ENCODE results near the gene CDKAL1. TPM values are rescaled to one million over a fixed set of nuclear protein-coding genes. Genes with fewer than 3 reads are reported as not detected.

Gene CDKAL1
- total RNA-seq, 2 experiments from 2014 or later: 20.4 TPM

GRCh38 chr6:20969551-20969950, 435.3 kb downstream of the CDKAL1 start:
- DNase-seq: no peak
- CTCF ChIA-PET: no interaction called here
- H3K4me3 Mint-ChIP-seq: no peak overlapping the region
- H3K36me3 Mint-ChIP-seq (ENCODE audit: low read depth): peaks cover 40% of the 10 kb centered on the region
- peaks cover 13% of the 10 kb centered on the region for H3K9me3 Mint-ChIP-seq
- no peak overlapping the region for H3K27ac Mint-ChIP-seq
- H3K27me3 Mint-ChIP-seq (ENCODE audit: low read depth): no peaks in the 10 kb centered on the region
- H3K4me1 Mint-ChIP-seq (ENCODE audit: low read depth): no peaks in the 10 kb centered on the region
- intact Hi-C loops (cut with micrococcal nuclease): no loop called here

DNA sequence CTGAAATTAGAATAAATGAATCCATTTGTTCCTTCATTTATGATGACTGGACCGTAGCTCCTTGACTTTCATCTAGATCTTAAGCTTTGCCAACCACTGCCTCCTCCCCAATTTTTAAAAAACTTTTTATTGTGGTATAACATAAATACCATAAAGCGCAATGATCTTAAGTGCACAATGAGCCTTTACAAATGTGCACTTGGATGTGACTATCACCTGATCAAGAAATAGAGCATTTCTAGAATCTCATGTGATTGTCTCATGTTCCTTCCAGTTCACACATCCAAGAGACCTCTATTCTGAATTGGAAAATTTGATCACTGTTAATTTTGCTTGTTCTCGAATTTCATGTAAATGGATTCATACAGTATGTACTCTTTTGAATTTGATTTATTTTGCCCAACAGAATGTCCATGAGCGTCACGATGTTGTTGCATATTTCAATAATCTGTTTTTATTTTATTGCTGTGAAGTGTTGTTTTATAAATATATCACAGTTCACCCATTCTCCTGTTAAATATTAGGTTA, 442.2 kb downstream of the CDKAL1 start:
- DNase-seq: no peak
- CTCF ChIA-PET: no interaction called here
- Mint-ChIP-seq H3K27ac (no peak overlapping the region), H3K27me3 (ENCODE audit: low read depth) (no peaks in the 10 kb centered on the region), H3K4me1 (ENCODE audit: low read depth) (no peaks in the 10 kb centered on the region), H3K4me3 (no peak overlapping the region), H3K9me3 (peaks cover 9% of the 10 kb centered on the region), H3K36me3 (ENCODE audit: low read depth) (peaks cover 18% of the 10 kb centered on the region)
- intact Hi-C loops (cut with micrococcal nuclease): no loop called here

GRCh38 chr6:20978151-20978614, 443.9 kb downstream of the CDKAL1 start:
- Mint-ChIP-seq H3K27me3 (ENCODE audit: low read depth) (no peaks in the 10 kb centered on the region), H3K27ac (no peak overlapping the region), H3K4me3 (no peak overlapping the region), H3K36me3 (ENCODE audit: low read depth) (peaks cover 15% of the 10 kb centered on the region), H3K4me1 (ENCODE audit: low read depth) (no peaks in the 10 kb centered on the region), H3K9me3 (peaks cover 9% of the 10 kb centered on the region)
- intact Hi-C loops (cut with micrococcal nuclease): no loop called here
- no peak for DNase-seq
- CTCF ChIA-PET: no interaction called here

GRCh38 chr6:20979076-20979475, 444.8 kb downstream of the CDKAL1 start:
- peaks cover 13% of the 10 kb centered on the region for H3K9me3 Mint-ChIP-seq
- H3K4me3 Mint-ChIP-seq: no peak overlapping the region
- CTCF ChIA-PET: no interaction called here
- H3K27ac Mint-ChIP-seq: no peak overlapping the region
- H3K4me1 Mint-ChIP-seq (ENCODE audit: low read depth): no peaks in the 10 kb centered on the region
- peaks cover 18% of the 10 kb centered on the region for H3K36me3 Mint-ChIP-seq (ENCODE audit: low read depth)
- no peak for DNase-seq
- H3K27me3 Mint-ChIP-seq (ENCODE audit: low read depth): no peaks in the 10 kb centered on the region
- intact Hi-C loops (cut with micrococcal nuclease): no loop called here

GRCh38 chr6:20983961-20984360, 449.7 kb downstream of the CDKAL1 start:
- CTCF ChIA-PET: no interaction called here
- H3K27ac Mint-ChIP-seq: no peak overlapping the region

GRCh38 chr6:20985821-20986220, 451.6 kb downstream of the CDKAL1 start:
- DNase-seq: no peak
- no peaks in the 10 kb centered on the region for H3K27me3 Mint-ChIP-seq (ENCODE audit: low read depth)
- H3K9me3 Mint-ChIP-seq: peaks cover 18% of the 10 kb centered on the region
- CTCF ChIA-PET: no interaction called here
- intact Hi-C loops (cut with micrococcal nuclease): no loop called here
- no peak overlapping the region for H3K27ac Mint-ChIP-seq
- H3K4me1 Mint-ChIP-seq (ENCODE audit: low read depth): no peaks in the 10 kb centered on the region
- H3K36me3 Mint-ChIP-seq (ENCODE audit: low read depth): peaks cover 31% of the 10 kb centered on the region
- H3K4me3 Mint-ChIP-seq: no peak overlapping the region

More at GRCh38 chr6:20983961-20984360, 449.7 kb downstream of the CDKAL1 start:
- no peak for DNase-seq
- H3K36me3 Mint-ChIP-seq (ENCODE audit: low read depth): peaks cover 33% of the 10 kb centered on the region
- no peaks in the 10 kb centered on the region for H3K27me3 Mint-ChIP-seq (ENCODE audit: low read depth)
- no peak overlapping the region for H3K4me3 Mint-ChIP-seq
- no peaks in the 10 kb centered on the region for H3K4me1 Mint-ChIP-seq (ENCODE audit: low read depth)
- intact Hi-C loops (cut with micrococcal nuclease): no loop called here
- H3K9me3 Mint-ChIP-seq: peaks cover 23% of the 10 kb centered on the region

DNA sequence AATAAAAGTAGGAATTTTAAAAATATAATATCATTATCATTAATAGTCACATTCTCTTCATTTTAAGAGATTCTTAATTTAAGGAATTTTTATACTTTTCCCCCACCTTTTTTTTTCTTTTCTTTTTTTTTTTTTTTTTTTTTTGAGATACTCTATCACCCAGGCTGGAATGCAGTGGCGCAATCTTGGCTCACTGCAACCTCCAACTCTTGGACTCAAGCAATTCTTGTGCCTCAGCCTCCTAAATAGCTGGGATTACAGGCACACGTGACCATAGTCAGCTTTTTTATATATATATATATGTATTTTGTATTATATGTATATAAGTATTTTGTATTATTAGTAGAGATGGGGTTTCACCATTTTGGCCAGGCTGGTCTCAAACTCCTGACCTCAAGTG, 457.7 kb downstream of the CDKAL1 start:
- H3K27ac Mint-ChIP-seq: no peak overlapping the region
- H3K4me3 Mint-ChIP-seq: no peak overlapping the region
- no peak for DNase-seq
- H3K9me3 Mint-ChIP-seq: peaks cover 2% of the 10 kb centered on the region
- intact Hi-C loops (cut with micrococcal nuclease): no loop called here
- no peaks in the 10 kb centered on the region for H3K4me1 Mint-ChIP-seq (ENCODE audit: low read depth)
- CTCF ChIA-PET: no interaction called here
- no peaks in the 10 kb centered on the region for H3K27me3 Mint-ChIP-seq (ENCODE audit: low read depth)
- peaks cover 20% of the 10 kb centered on the region for H3K36me3 Mint-ChIP-seq (ENCODE audit: low read depth)

- no peaks in the 10 kb centered on the region for H3K27me3 Mint-ChIP-seq (ENCODE audit: low read depth)
- no peak overlapping the region for H3K27ac Mint-ChIP-seq
- no peaks in the 10 kb centered on the region for H3K4me1 Mint-ChIP-seq (ENCODE audit: low read depth)
- CTCF ChIA-PET: no interaction called here
- H3K4me3 Mint-ChIP-seq: no peak overlapping the region
- peaks cover 24% of the 10 kb centered on the region for H3K36me3 Mint-ChIP-seq (ENCODE audit: low read depth)
- DNase-seq: no peak
- intact Hi-C loops (cut with micrococcal nuclease): no loop called here
- peaks cover 2% of the 10 kb centered on the region for H3K9me3 Mint-ChIP-seq
These were observed 461.8 kb downstream of the CDKAL1 start for GRCh38 chr6:20996099-20996498.

- CTCF ChIA-PET: no interaction called here
- H3K27me3 Mint-ChIP-seq (ENCODE audit: low read depth): no peaks in the 10 kb centered on the region
- H3K9me3 Mint-ChIP-seq: peaks cover 2% of the 10 kb centered on the region
These were observed 463.0 kb downstream of the CDKAL1 start for GRCh38 chr6:20997143-20997769.

DNA sequence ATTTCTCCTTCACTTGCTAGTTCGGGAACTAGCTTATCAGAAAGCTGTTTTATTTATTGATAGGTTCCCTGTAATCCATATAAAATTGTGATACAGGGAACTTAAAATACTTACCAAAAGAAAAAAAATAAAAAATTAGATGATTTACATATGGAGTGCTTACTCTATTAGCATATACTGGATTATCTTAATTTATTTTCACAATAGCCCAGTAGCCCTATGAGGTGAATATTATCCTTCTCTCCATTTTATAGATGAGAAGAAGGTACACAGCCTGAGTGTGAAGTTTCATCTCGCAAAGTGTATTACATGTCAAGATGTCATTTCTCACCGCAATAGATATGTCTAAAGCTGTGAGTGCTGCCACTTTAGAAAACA, 463.5 kb downstream of the CDKAL1 start:
- Mint-ChIP-seq H3K9me3 (peaks cover 2% of the 10 kb centered on the region), H3K27me3 (ENCODE audit: low read depth) (no peaks in the 10 kb centered on the region), H3K4me1 (ENCODE audit: low read depth) (no peaks in the 10 kb centered on the region), H3K4me3 (no peak overlapping the region), H3K27ac (no peak overlapping the region), H3K36me3 (ENCODE audit: low read depth) (peaks cover 38% of the 10 kb centered on the region)
- CTCF ChIA-PET: no interaction called here
- intact Hi-C loops (cut with micrococcal nuclease): no loop called here
- DNase-seq: no peak

More at GRCh38 chr6:20997143-20997769, 463.0 kb downstream of the CDKAL1 start:
- no peak overlapping the region for H3K4me3 Mint-ChIP-seq
- peaks cover 35% of the 10 kb centered on the region for H3K36me3 Mint-ChIP-seq (ENCODE audit: low read depth)
- intact Hi-C loops (cut with micrococcal nuclease): no loop called here
- no peak for DNase-seq
- no peaks in the 10 kb centered on the region for H3K4me1 Mint-ChIP-seq (ENCODE audit: low read depth)
- H3K27ac Mint-ChIP-seq: no peak overlapping the region

GRCh38 chr6:20998748-20999448, 464.6 kb downstream of the CDKAL1 start:
- no peaks in the 10 kb centered on the region for H3K27me3 Mint-ChIP-seq (ENCODE audit: low read depth)
- no peak overlapping the region for H3K4me3 Mint-ChIP-seq
- CTCF ChIA-PET: no interaction called here
- intact Hi-C loops (cut with micrococcal nuclease): no loop called here
- no peak overlapping the region for H3K27ac Mint-ChIP-seq
- peaks cover under 1% of the 10 kb centered on the region for H3K9me3 Mint-ChIP-seq
- no peaks in the 10 kb centered on the region for H3K4me1 Mint-ChIP-seq (ENCODE audit: low read depth)
- no peak for DNase-seq
- H3K36me3 Mint-ChIP-seq (ENCODE audit: low read depth): peaks cover 42% of the 10 kb centered on the region

GRCh38 chr6:21000331-21000801, 466.1 kb downstream of the CDKAL1 start:
- CTCF ChIA-PET: no interaction called here
- Mint-ChIP-seq H3K27ac (no peak overlapping the region), H3K4me1 (ENCODE audit: low read depth) (no peaks in the 10 kb centered on the region), H3K36me3 (ENCODE audit: low read depth) (peaks cover 38% of the 10 kb centered on the region), H3K4me3 (no peak overlapping the region), H3K9me3 (no peaks in the 10 kb centered on the region), H3K27me3 (ENCODE audit: low read depth) (no peaks in the 10 kb centered on the region)
- intact Hi-C loops (cut with micrococcal nuclease): no loop called here
- no peak for DNase-seq

DNA sequence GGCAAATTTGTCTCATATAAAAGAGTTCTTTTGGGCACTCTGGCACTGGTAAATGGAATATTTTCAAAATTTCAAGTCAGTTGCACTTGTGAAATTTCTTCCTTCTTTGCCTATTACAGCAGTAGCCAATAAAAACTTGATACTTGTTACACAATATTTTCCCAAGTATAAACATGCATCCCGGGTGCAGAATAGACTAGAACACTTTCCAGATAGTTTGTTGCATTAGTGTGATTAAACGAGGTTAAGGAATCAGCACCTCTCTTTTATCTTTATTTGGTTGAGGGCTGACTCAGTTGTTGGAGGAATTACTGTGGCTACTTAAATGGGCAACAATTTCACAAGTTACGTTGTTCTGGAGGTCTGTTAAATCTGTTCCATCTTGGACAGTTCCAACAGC, 467.5 kb downstream of the CDKAL1 start:
- CTCF ChIA-PET: no interaction called here
- H3K4me3 Mint-ChIP-seq: no peak overlapping the region
- H3K27ac Mint-ChIP-seq: no peak overlapping the region
- no peaks in the 10 kb centered on the region for H3K27me3 Mint-ChIP-seq (ENCODE audit: low read depth)
- H3K9me3 Mint-ChIP-seq: no peaks in the 10 kb centered on the region
- H3K4me1 Mint-ChIP-seq (ENCODE audit: low read depth): no peaks in the 10 kb centered on the region
- peaks cover 44% of the 10 kb centered on the region for H3K36me3 Mint-ChIP-seq (ENCODE audit: low read depth)
- intact Hi-C loops (cut with micrococcal nuclease): no loop called here
- DNase-seq: no peak
